Uterus (tissue), 2 donors: Measurements from ENCODE around the gene DOK3.

Experiments used
- POLR2A ChIP-seq, 2 donors: fragments of 450-650 bp; IDR thresholded peaks; one replicate each; pipeline ENCODE4 v1.6.1; 2016; ENCODE audit warnings: antibody characterized with exemption in 2 of 2, mild to moderate bottlenecking in 1 of 2, moderate library complexity in 1 of 2
- TF ChIP-seq, protein P1 (sequence below), 4 experiments: fragments of 200-600 bp in 2 of 4; fragments of 450-650 bp in 2 of 4; sonication (generic) in 2 of 4; IDR thresholded peaks; one replicate each; pipeline ENCODE4 v1.5.1; 2016 to 2019; ENCODE audit warnings: antibody characterized with exemption in 4 of 4, mild to moderate bottlenecking in 2 of 4, moderate library complexity in 1 of 4

GRCh38 chr5:177456591-177456964, 53.0 kb downstream of the DOK3 start:
- TF ChIP-seq POLR2A (IDR thresholded peaks at IDR 0.05), result no peak
- TF ChIP-seq, protein P1, sequence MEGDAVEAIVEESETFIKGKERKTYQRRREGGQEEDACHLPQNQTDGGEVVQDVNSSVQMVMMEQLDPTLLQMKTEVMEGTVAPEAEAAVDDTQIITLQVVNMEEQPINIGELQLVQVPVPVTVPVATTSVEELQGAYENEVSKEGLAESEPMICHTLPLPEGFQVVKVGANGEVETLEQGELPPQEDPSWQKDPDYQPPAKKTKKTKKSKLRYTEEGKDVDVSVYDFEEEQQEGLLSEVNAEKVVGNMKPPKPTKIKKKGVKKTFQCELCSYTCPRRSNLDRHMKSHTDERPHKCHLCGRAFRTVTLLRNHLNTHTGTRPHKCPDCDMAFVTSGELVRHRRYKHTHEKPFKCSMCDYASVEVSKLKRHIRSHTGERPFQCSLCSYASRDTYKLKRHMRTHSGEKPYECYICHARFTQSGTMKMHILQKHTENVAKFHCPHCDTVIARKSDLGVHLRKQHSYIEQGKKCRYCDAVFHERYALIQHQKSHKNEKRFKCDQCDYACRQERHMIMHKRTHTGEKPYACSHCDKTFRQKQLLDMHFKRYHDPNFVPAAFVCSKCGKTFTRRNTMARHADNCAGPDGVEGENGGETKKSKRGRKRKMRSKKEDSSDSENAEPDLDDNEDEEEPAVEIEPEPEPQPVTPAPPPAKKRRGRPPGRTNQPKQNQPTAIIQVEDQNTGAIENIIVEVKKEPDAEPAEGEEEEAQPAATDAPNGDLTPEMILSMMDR (IDR thresholded peaks at IDR 0.05), result no peak
